T-helper 2 cell treated with Interferon-gamma antibody and Interleukin-4, amounts not matched to agents 5 μg/mL and 100 μg/mL, for 36 hours (primary cell): ENCODE measurements around the gene PATL1.
"Not testable (repeated sequence)": the region's sequence is repeated elsewhere in the genome, so short reads cannot be mapped to it uniquely, and the experiment has no call there.

ENCODE experiments used
- DNase-seq: peaks from one replicate; pipeline ENCODE4 v3.0.0; 2021; ENCODE audit warnings: low spot score
- H3K27ac Mint-ChIP-seq: one replicate; pipeline ENCODE4 v1.8.0; 2021; ENCODE audit warnings: mild to moderate bottlenecking, mixed read lengths
- H3K27me3 Mint-ChIP-seq: one replicate; pipeline ENCODE4 v1.8.0; 2021; ENCODE audit warnings: low read depth, mixed read lengths
- H3K36me3 Mint-ChIP-seq: one replicate; pipeline ENCODE4 v1.8.0; 2021; ENCODE audit warnings: low read depth, mixed read lengths
- H3K4me1 Mint-ChIP-seq: one replicate; pipeline ENCODE4 v1.8.0; 2021; ENCODE audit warnings: low read depth, mixed read lengths
- H3K4me3 Mint-ChIP-seq: one replicate; pipeline ENCODE4 v1.8.0; 2022; ENCODE audit warnings: mild to moderate bottlenecking, moderate library complexity, mixed read lengths
- H3K9me3 Mint-ChIP-seq: one replicate; pipeline ENCODE4 v1.8.0; 2021; ENCODE audit warnings: mixed read lengths

Gene PATL1

GRCh38 chr11:59660621-59661020 lies 8.2 kb downstream of the PATL1 start:
- H3K4me3 Mint-ChIP-seq = no peak overlapping the region
- H3K4me1 Mint-ChIP-seq = peaks cover 27% of the 10 kb centered on the region
- H3K36me3 Mint-ChIP-seq = peaks cover 53% of the 10 kb centered on the region
- peak overlapping the region; percentile 28 for H3K27ac Mint-ChIP-seq
- H3K9me3 Mint-ChIP-seq = no peaks in the 10 kb centered on the region
- DNase-seq = no peak
- H3K27me3 Mint-ChIP-seq = no peaks in the 10 kb centered on the region

GRCh38 chr11:59659981-59660380 lies 8.9 kb downstream of the PATL1 start:
- Mint-ChIP-seq H3K27me3 (no peaks in the 10 kb centered on the region), H3K36me3 (peaks cover 54% of the 10 kb centered on the region), H3K27ac (peak overlapping the region; percentile 28), H3K9me3 (no peaks in the 10 kb centered on the region), H3K4me1 (peaks cover 22% of the 10 kb centered on the region), H3K4me3 (no peak overlapping the region)
- no peak for DNase-seq

DNA sequence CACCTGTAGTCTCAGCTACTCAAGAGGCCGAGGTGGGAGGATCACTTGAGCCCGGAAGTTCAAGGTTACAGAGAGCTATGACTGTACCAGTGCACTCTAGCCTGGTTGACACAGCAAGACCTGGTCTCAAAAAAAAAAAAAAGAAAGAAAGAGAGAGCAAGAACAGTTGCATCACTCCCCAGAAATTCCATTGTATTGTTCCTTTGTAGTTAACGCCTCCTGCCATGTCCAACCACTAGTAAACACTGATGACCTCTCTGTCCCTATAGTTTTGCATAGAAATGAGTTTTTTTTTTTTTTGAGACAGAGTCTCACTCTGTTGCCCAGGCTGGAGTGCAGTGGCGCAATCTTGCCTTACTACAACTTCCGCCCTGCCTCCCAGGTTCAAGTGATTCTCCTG lies 10.8 kb downstream of the PATL1 start:
- H3K4me1 Mint-ChIP-seq = peaks cover 14% of the 10 kb centered on the region
- no peak overlapping the region for H3K27ac Mint-ChIP-seq
- DNase-seq = no peak
- H3K27me3 Mint-ChIP-seq = no peaks in the 10 kb centered on the region
- no peaks in the 10 kb centered on the region for H3K9me3 Mint-ChIP-seq
- no peak overlapping the region for H3K4me3 Mint-ChIP-seq
- H3K36me3 Mint-ChIP-seq = peaks cover 51% of the 10 kb centered on the region

DNA sequence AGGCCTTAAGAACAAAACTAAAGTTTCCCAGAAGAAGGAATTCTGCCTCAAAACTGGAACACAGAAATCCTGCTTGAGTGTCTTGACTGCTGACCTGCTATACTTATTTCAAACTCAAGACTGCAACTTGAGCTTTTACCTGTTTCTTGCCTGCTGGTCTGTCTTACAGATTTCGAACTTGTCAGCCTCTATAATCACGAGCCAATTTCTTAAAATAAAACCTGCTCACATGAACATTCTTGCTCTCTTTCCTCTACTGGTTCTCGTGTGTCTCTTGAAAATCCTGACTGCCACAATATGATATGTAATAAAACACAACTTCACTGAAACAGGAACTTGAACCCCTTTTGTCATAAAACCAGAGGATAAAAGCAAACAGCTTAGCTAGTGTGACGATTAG lies 13.9 kb downstream of the PATL1 start:
- H3K9me3 Mint-ChIP-seq = no peaks in the 10 kb centered on the region
- no peak overlapping the region for H3K4me3 Mint-ChIP-seq
- no peak overlapping the region for H3K27ac Mint-ChIP-seq
- no peak for DNase-seq
- no peaks in the 10 kb centered on the region for H3K27me3 Mint-ChIP-seq
- H3K36me3 Mint-ChIP-seq = peaks cover 66% of the 10 kb centered on the region
- H3K4me1 Mint-ChIP-seq = no peaks in the 10 kb centered on the region

DNA sequence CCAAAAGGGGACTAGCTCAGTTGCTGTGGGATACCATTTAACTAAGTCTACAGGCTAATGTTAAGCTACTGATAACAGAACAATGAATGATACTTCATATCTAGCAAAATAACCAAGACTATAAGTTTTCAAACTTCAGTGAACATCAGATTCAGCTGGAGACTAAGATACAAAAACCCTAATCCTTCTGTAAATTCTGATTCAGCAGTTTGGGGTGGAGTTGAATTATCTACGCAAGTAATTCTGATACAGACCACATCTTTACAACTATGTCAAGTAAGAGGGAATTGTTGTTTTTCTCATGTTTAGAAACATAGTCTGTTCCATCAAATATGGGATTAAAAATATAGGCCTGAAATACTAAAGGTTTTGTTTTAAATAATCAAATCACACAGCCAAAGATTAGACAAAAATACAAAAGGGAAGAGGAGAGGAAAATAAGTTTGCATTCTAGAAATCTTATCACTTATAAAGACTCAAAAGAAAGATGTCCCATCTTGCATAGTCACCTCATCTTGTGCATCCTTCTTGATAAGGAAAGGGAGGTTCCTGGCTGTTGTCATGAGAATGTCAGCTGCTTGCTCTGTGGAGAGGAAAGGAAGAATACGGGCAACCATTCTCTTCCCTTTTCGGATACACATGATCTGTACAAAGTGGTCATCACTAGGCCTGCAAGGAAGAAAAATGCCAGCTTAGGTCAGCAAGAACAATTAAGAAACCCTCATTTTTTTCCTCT lies 21.4 kb downstream of the PATL1 start:
- Mint-ChIP-seq H3K36me3 (peaks cover 74% of the 10 kb centered on the region), H3K27ac (no peak overlapping the region), H3K4me3 (no peak overlapping the region), H3K27me3 (no peaks in the 10 kb centered on the region), H3K9me3 (no peaks in the 10 kb centered on the region), H3K4me1 (no peaks in the 10 kb centered on the region)
- no peak for DNase-seq

DNA sequence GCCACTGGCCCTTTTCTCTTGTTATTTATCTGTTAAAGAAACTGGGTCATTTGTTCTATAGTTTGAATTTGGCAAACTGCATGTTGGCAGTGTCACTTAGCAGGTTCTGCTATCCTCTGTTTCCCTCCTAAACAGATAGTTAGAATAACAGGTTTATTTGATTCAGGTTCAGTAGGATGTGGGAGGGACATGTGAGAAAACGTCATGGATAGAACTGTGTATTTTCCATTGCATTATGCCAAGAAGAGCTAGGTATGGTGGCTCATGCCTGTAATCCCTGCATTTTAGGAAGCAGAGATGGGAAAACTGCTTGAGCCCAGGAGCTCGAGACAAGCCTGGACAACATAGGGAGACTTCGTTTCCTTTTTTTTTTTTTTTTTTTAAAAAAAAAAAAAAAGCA lies 24.3 kb downstream of the PATL1 start:
- H3K36me3 Mint-ChIP-seq = peaks cover 73% of the 10 kb centered on the region
- H3K4me1 Mint-ChIP-seq = no peaks in the 10 kb centered on the region
- no peak overlapping the region for H3K27ac Mint-ChIP-seq
- no peak overlapping the region for H3K4me3 Mint-ChIP-seq
- no peaks in the 10 kb centered on the region for H3K9me3 Mint-ChIP-seq
- no peak for DNase-seq
- H3K27me3 Mint-ChIP-seq = no peaks in the 10 kb centered on the region

DNA sequence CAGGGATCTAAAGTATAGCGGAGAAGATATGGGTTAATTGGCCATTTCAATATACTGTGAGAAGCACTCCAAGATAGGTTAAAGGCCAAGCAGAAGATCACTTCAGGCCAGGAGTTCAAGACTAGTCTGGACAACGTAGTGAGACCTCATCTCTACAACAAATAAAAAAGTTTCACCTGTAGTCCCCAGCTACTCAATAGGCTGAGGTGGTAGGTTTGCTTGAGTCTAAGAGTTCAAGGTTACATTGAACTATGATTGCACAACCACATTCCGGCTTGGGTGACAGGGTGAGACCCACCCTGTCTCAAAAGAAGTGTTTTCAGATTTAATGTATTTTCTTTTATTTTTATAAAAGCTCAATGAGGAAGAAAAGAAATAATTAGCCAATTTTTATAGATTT lies 25.4 kb downstream of the PATL1 start:
- Mint-ChIP-seq H3K36me3 (peaks cover 74% of the 10 kb centered on the region), H3K4me3 (no peak overlapping the region), H3K27ac (no peak overlapping the region), H3K9me3 (no peaks in the 10 kb centered on the region), H3K4me1 (no peaks in the 10 kb centered on the region), H3K27me3 (no peaks in the 10 kb centered on the region)
- no peak for DNase-seq

DNA sequence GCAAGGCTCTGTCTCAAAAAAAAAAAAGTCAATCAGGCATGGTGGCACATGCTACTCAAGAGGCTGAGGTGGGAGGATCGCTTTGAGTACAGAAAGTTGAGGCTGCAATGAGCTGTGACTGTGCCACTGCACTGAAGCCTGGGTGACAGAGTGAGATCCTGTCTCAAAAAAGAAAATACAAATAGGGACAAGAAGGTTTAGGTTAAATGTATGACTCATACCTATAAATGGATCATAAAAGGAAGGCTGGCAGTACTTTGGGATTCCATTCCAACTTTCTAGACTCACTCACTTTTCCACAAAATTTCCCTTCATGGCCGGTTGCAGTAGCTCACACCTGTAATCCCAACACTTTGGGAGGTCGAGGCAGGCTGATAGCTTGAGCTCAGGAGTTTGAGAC lies 27.7 kb downstream of the PATL1 start:
- DNase-seq = no peak
- Mint-ChIP-seq H3K27me3 (no peaks in the 10 kb centered on the region), H3K27ac (no peak overlapping the region), H3K9me3 (no peaks in the 10 kb centered on the region), H3K36me3 (peaks cover 76% of the 10 kb centered on the region), H3K4me1 (no peaks in the 10 kb centered on the region), H3K4me3 (no peak overlapping the region)

- Mint-ChIP-seq H3K36me3 (peaks cover 12% of the 10 kb centered on the region), H3K4me1 (no peaks in the 10 kb centered on the region), H3K9me3 (no peaks in the 10 kb centered on the region), H3K27me3 (no peaks in the 10 kb centered on the region), H3K27ac (no peak overlapping the region), H3K4me3 (no peak overlapping the region)
- no peak for DNase-seq
Measured at GRCh38 chr11:59630493-59630892, 38.3 kb downstream of the PATL1 start.

DNA sequence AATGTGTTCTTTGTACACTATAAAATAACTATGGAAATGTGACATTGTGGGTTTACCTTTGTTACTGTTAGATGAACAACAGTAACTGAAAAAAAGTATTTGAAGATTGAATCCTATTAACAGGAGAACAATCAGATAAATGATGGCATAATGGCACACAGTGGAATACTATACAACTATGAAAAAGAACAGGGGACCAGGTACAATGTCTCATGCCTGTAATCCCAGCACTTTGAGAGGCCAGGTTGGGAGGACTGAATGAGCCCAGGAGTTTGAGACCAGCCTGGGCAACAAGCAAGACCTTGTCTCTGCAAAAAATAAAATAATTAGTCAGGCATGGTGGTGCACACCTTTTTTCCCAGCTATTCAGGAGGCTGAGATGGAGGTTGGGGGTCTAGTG lies 38.8 kb downstream of the PATL1 start:
- no peaks in the 10 kb centered on the region for H3K9me3 Mint-ChIP-seq
- no peak for DNase-seq
- H3K27ac Mint-ChIP-seq = no peak overlapping the region
- no peaks in the 10 kb centered on the region for H3K4me1 Mint-ChIP-seq
- peaks cover 9% of the 10 kb centered on the region for H3K36me3 Mint-ChIP-seq
- H3K4me3 Mint-ChIP-seq = no peak overlapping the region
- H3K27me3 Mint-ChIP-seq = no peaks in the 10 kb centered on the region

DNA sequence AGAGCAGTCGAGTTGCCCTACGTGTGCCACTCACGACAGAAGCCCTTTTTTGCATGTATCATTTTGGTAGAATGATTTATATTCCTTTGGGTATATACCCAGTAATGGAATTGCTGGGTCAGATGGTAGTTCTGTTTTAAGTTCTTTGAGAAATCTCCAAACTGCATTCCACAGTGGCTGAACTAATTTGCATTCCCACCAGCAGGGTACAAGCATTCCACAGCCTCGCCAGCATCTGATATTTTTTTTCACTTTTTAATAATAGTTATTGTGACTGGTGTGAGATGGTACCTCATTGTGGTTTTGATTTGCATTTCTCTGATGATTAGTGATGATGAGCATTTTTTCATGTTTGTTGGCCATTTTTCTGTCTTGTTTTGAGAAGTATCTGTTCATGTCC lies 41.9 kb downstream of the PATL1 start:
- not testable (repeated sequence) for H3K9me3 Mint-ChIP-seq, DNase-seq, H3K27ac Mint-ChIP-seq, H3K36me3 Mint-ChIP-seq, H3K27me3 Mint-ChIP-seq, H3K4me3 Mint-ChIP-seq, H3K4me1 Mint-ChIP-seq

GRCh38 chr11:59625703-59626102 lies 43.1 kb downstream of the PATL1 start:
- Mint-ChIP-seq H3K27ac (no peak overlapping the region), H3K36me3 (peaks cover 6% of the 10 kb centered on the region), H3K4me1 (no peaks in the 10 kb centered on the region), H3K9me3 (no peaks in the 10 kb centered on the region), H3K27me3 (no peaks in the 10 kb centered on the region), H3K4me3 (no peak overlapping the region)
- no peak for DNase-seq

GRCh38 chr11:59617876-59618275 lies 51.0 kb downstream of the PATL1 start:
- H3K4me1 Mint-ChIP-seq = peaks cover 22% of the 10 kb centered on the region
- H3K9me3 Mint-ChIP-seq = no peaks in the 10 kb centered on the region
- DNase-seq = no peak
- H3K4me3 Mint-ChIP-seq = no peak overlapping the region
- H3K27me3 Mint-ChIP-seq = no peaks in the 10 kb centered on the region
- no peak overlapping the region for H3K27ac Mint-ChIP-seq
- H3K36me3 Mint-ChIP-seq = peaks cover 7% of the 10 kb centered on the region

GRCh38 chr11:59616396-59616982 lies 52.3 kb downstream of the PATL1 start:
- H3K9me3 Mint-ChIP-seq = no peaks in the 10 kb centered on the region
- peaks cover 14% of the 10 kb centered on the region for H3K36me3 Mint-ChIP-seq
- H3K4me3 Mint-ChIP-seq = peak overlapping the region; percentile 78
- no peaks in the 10 kb centered on the region for H3K27me3 Mint-ChIP-seq
- H3K27ac Mint-ChIP-seq = peak overlapping the region; percentile 93
- peaks cover 35% of the 10 kb centered on the region for H3K4me1 Mint-ChIP-seq
- DNase-seq = no peak
